Uterus (tissue), 2 donors: ENCODE measurements around the gene DNAJB11.

Experiments used
- CTCF ChIP-seq, 4 experiments: fragments of 200-600 bp in 2 of 4; fragments of 450-650 bp in 2 of 4; sonication (generic) in 2 of 4; IDR thresholded peaks; one replicate each; pipeline ENCODE4 v1.5.1; 2016 to 2019; ENCODE audit warnings: antibody characterized with exemption in 4 of 4, mild to moderate bottlenecking in 2 of 4, moderate library complexity in 1 of 4
- POLR2A ChIP-seq, 2 donors: fragments of 450-650 bp; IDR thresholded peaks; one replicate each; pipeline ENCODE4 v1.6.1; 2016; ENCODE audit warnings: antibody characterized with exemption in 2 of 2, mild to moderate bottlenecking in 1 of 2, moderate library complexity in 1 of 2

- no peak for TF ChIP-seq CTCF (IDR thresholded peaks at IDR 0.05)
- TF ChIP-seq POLR2A (IDR thresholded peaks at IDR 0.05): no peak
These were observed 13.3 kb downstream of the DNAJB11 start for GRCh38 chr3:186583831-186584230.
